MM.1S (cell line): ENCODE results near the gene PPP2R5C.

Source experiments
- CTCF ChIP-seq: fragments of 300-600 bp; sonication (generic); IDR thresholded peaks from 2 replicates; pipeline ENCODE4 v1.5.1; 2016; ENCODE audit warnings: antibody characterized with exemption, low read length, mixed read lengths
- EZH2 ChIP-seq: fragments of 300-600 bp; sonication (generic); optimal IDR thresholded peaks from 2 replicates; pipeline ENCODE3; 2017; ENCODE audit warnings: low read depth, mild to moderate bottlenecking, antibody characterized with exemption, low read length, mixed read lengths

DNA sequence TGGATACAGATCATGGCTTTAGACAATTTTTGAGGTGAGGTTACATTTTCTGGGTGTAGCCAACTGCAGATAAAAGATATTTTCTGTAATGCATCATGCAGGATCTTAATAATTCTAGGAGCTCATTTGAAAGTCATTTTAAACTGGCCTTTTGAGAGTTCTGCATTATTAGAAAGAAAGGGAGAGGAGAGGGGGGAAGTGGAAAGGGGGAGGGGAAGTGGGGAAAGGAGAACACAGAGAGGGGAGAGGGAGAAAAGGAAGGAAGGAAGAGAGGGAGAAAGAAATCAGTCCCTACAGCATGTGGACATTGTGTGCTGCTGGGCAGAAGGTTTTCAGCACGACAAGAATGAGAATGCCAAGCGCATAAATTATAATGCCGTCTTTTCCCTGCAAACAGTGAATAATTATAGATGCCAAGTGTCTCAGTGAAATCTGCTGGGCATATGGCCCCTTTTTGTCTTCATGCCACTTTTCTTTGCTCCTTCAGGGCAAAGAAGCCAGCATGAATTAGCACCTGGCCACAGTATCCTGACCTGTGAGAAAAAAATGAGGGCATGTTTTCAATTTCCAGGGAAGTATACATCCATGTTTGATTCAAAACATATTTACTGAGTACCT is 22.7 kb upstream of the PPP2R5C start:
- no peak for TF ChIP-seq CTCF
- TF ChIP-seq EZH2, result no peak
